Left colon (tissue), 2 donors: ENCODE results near the gene LRRC25. TPM values are rescaled to one million over a fixed set of nuclear protein-coding genes. Genes with fewer than 3 reads are reported as not detected.
"Not testable (repeated sequence)": the region's sequence is repeated elsewhere in the genome, so short reads cannot be mapped to it uniquely, and the experiment has no call there.

Experiments
- ATAC-seq: fragments of 200-7000 bp; cut with Tn5 transposase; one replicate; pipeline ENCODE4 v1.9.1; 2020; ENCODE audit warnings: mild to moderate bottlenecking, moderate library complexity
- DNase-seq, 2 donors: peaks; one replicate each; pipeline ENCODE4 v3.0.0-alpha.2; 2020
- intact Hi-C, 2 donors: fragments of 100-400 bp; cut with DNase I in 1 of 2; cut with micrococcal nuclease in 1 of 2; formaldehyde crosslinking; loops; one replicate each; pipeline versions ENCODE4 v1.11.2 to v1.14.0; 2022; cut with DNase I, micrococcal nuclease
- total RNA-seq, 2 donors: library from RNA; stranded (reverse); fragmentation: NEBNext Ultra II Directional; extraction: Animal tissue kit (Norgen Biotek cat#: 25700); gene quantifications; one replicate each; pipeline ENCODE4 v1.2.1, GENCODE V29; 2021
- donor health status: DM: no; HTN: no; CAD: no.
- donor health status: DM: yes; HTN: yes; CAD: no.

LRRC25 gene
- total RNA-seq, 2 donors from 2014 or later = 0.79 to 5.1 TPM

DNA sequence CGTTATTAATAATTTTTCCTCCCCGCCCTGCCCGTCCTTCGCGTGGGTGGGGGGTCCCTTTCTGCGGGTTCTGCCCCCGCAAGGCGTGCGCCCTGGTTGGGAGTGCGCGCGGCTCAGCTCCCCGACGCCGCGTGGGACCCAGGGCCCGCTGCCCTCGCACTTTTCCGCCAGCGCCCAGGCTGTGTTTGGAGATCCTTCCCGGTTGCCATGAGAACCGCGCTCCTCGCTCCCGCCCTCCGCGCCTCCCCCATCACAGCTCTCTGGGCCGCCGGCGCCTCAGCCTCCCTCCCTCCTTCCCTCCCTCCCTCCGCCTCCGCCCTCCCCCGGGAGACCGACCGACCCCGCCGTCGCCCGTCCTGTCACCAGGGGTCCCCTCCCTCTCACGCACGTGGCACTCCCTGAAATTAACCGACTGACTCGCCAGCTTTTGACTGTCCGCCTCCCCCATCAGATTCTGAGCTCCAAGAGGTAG lies 19.4 kb upstream of the LRRC25 start:
- ATAC-seq (peak; percentile 30), DNase-seq (peak; percentile 84 to 85)
- intact Hi-C loops = loop anchor here in 1 of 2 donors (10.0 kb wide), 1 partner anchor 62 kb away; no protein-coding TSS in a partner anchor

DNA sequence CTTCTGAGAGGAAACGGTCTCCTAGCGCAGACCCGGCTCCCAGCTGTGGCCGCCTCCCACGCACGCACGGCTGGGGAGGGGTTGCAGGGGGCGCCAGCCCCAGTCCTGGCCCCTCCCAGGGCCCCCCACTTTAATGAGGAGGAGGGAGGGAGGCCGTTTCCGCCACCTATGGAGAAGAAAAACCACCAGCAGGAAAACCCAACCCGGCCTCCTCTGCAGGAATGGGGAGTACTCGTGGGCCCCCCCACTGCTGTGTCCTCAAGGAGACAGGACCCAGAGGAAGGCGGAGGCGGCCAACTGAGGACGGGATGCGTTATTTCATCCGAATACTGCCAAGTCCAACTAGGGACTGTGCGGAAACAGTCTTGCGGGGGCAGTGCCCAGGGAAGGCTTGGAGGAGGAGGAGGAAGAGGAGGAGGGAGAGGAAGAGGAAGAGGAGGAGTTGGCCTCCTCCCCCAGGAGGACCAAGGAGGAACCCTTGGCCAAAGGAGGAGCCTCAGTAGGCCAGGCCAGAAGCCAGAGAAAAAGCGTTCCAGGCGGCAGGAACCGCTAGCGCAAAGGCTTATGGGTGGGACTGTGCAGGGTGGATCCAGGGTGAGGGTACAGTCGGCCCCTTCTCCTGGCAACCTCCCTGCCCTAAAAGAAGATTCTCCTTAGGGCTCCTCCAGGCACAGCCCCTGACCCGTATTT lies 17.9 kb upstream of the LRRC25 start:
- DNase-seq = peak; percentile 57 to 73
- intact Hi-C loops = loop anchor here in 1 of 2 donors (10.0 kb wide), 1 partner anchor 61 kb away; no protein-coding TSS in a partner anchor
- no peak for ATAC-seq

DNA sequence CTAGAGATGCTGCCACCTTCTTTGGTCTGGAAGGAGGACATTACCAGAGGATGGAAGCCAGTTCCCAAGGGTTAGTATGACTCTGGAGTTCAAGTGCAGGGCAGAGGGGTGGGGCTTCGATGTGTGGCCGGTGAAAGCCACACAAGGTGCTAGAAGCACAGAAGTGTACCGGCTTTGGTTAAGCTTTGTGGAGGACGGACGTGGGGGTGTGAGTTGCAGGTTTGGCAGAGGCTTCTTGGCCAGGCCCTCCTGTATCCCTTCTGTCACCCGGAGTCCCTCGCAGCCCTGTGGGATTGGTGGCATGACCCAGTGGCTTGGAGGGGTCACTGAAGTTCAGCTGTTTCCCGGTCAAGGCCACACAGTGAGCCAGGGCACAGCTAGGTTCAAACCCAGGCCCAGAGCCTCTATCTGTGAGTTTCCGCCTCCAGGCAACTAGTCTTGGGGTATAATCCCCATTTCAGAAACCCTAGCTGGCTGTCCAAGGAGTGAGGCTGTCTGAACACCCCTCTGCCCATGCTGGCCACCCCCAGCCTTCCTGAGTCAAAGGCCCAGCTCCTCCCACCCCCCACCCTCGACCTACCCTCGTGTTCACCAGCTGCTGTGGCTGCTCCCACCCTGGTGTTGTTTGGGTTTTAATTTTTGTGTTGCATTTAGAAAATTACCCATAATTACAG lies 17.2 kb upstream of the LRRC25 start:
- peak in 1 of 2 donors; percentile 40 for DNase-seq
- no peak for ATAC-seq
- intact Hi-C loops = loop anchor here (5.0 to 10.0 kb wide), 2 partner anchors 60 to 67 kb away; no protein-coding TSS in a partner anchor

DNA sequence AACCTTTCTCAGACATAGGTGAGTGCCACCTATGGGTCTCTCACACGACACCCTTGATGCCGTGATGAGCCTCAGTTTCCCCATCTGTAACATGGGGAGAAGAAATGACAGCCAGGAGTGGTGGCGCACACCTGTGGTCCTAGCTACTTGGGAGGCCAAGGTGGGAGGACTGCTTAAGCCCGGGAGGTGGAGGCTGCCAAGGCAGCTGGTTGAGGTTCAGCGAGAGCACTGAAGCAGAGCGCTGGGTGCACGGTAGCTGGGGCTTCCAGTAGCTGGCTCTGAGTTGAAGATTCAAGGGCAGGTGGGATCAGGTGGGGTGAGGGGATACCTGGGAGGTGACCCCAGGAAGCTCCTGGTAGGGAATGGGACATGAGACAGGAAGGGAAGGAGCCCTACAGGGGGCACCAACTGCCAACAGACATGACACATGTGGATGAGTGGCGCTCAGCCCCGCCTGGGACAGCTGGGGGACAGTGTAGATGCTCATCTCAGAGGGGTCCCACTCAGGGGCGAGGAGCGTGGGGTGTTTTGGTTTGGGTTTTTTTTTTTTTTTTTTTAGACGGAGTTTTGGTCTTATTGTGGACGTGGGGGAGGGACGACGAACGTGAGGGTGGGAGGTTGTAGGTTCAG lies 15.3 kb upstream of the LRRC25 start:
- DNase-seq (peak in 1 of 2 donors; percentile 29), ATAC-seq (no peak)
- intact Hi-C loops = loop anchor here (5.0 to 10.0 kb wide), 2 partner anchors 58 to 65 kb away; no protein-coding TSS in a partner anchor

DNA sequence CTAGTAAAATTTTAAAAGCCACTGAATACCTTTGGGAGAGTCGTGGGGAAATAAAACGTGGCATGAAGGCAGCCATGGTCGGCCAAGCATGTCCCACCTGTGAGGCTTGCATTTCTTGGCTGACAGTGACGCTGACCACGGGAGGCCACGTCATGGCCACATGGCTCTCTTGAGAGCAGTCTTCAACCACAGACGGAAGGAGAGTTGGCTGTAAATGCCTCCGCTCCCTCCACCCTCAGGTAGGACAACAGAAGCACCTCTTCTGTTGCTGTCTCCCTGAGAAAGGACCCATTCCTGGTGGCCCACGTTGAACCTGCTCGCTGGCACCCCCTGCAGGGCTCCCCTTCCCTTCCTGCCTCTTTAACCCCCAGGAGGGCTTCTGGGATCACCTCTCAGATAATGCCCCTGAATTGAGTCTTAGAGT lies 10.6 kb upstream of the LRRC25 start:
- ATAC-seq = peak; percentile 79
- peak; percentile 70 to 82 for DNase-seq
- intact Hi-C loops = no loop called here

DNA sequence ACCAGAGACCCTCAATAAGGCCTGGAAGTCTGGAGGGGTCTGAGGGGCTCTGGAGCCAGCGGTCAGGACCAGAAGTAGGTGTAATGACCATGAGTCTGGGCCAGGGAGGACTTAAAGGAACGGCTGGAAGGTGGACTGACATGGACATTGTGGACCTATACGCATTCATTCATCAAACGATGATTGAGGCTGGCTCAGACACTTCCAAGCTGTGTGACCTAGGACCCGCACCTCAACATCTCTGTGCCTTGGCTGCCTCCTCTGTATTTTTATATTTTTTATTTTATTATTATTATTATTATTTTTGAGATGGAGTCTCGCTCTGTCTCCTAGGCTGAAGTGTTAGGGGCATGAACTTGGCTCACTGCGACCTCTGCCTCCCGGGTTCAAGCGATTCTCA lies 9.3 kb upstream of the LRRC25 start:
- DNase-seq = no peak
- intact Hi-C loops = no loop called here
- ATAC-seq = no peak

DNA sequence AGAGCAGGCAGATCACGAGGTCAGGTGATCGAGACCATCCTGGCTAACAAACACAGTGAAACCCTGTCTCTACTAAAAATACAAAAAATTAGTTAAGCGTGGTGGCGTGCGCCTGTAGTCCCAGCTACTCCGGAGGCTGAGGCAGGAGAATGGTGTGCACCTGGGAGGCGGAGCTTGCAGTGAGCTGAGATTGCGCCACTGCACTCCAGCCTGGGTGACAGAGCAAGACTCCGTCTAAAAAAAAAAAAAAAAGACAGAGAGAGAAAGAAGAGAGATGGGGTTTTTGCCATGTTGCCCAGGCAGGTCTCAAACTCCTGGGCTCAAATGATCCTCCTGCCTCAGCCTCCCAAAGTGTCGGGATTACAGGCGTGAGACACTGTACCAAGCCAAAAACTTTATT lies 8.3 kb upstream of the LRRC25 start:
- DNase-seq, ATAC-seq, intact Hi-C loops: not testable (repeated sequence)

DNA sequence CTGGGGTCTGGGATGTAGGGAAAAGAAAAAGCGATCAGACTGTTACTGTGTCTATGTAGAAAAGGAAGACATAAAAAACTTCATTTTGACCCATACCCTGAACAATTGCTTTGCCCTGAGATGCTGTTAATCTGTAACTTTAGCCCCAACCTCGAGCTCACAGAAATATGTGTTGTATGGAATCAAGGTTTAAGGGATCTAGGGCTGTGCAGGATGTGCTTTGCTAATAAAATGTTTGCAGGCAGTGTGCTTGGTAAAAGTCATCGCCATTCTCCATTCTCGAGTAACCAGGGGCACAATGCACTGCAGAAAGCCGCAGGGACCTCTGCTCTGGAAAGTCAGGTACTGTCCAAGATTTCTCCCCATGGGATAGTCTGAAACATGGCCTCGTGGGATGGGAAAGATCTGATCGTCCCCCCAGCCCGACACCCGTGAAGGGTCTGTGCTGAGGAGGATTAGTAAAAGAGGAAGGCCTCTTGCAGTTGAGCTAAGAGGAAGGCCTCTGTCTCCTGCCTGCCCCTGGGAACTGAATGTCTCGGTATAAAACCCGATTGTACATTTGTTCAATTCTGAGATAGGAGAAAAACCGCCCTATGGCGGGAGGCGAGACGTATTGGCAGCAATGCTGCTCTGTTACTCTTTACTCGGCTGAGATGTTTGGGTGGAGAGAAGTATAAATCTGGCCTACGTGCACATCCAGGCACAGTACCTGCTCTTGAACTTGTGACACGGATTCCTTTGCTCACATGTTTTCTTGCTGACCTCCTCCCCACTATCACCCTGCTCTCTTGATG lies 5.2 kb upstream of the LRRC25 start:
- intact Hi-C loops, DNase-seq: not testable (repeated sequence)
- peak; percentile 22 for ATAC-seq

DNA sequence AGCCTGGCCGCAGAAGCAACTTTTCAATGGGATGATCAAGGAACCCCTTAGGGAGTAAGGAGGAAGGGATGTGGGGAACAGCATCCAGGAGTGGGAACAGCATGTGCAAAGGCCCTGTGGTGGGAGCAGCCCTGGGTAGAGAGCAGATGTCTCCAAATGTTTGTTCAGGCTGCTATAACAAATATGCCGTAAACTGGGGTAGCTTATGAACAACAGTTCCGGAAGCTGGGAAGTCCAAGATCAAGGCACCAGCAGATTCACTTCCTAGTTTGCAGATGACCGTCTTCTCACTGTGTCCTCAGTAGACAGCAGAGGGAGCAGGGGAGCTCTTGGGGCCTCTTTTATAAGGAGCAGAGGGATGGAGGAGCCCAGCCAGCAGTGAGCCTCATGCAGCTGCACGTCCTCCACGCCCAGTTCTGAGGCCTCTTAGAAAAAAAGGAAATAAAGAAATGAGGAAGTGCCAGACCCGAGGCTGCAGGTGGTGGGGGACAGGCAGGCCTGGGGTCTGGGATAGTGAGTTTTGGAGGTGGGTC lies 4.2 kb upstream of the LRRC25 start:
- intact Hi-C loops = no loop called here
- ATAC-seq (peak; percentile 96), DNase-seq (peak; percentile 85 to 91)

DNA sequence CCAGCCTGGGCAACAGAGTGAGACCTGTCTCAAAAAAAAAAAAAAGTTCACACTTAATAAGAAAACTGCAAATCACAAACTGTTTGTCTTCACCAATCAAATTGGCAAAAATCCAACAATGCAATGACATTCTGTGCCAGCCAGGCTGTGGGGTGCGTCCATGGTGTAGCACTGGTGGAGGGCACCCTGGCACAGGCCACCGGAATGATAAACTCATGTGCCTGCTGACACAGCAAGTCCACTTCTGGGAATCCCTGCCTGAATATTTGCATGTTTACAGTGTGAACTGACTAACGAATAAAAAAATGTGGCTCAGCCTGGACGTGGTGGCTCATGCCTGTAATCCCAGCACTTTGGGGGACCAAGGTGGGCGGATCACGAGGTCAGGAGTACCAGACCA lies 1.6 kb upstream of the LRRC25 start:
- ATAC-seq (peak; percentile 25), DNase-seq (peak in 1 of 2 donors; percentile 85)
- intact Hi-C loops = no loop called here

DNA sequence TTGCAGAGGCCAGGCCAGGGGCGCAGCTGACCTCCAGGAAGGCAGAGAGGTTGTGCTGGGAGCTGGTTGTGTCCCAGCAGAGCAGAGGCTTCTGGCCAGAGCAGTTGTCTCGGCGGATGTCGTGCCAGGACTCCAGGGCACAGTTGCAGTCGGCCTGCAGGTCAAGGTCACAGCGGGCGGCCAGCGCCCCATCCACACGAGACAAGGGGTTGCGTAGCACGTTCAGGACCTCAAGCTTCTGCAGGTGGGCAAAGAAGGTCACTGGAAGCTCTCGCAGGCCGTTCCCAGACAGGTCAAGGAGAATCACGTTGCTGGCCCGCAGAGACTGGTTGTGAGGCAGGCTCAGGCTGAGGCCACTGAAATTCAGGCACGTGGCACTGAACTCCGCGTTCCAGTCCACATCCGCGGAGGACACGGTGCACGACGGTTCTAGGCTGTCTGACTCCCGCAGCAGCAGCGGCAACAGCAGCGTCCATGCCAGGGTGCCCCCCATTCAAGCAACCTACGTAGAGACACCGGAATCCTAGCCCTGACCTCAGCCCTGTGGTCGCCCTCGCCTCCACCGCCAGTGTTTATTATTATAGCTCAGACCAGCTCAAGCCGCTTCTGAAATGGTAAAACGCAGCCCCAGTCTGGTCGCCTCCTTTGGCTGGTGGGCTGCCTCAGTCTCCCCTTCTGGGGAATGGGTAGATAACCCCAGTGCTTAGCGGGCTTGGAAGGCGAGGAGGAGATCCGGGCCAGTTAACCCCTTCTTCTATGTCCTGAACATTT lies 766 bp downstream of the LRRC25 start:
- intact Hi-C loops = no loop called here
- ATAC-seq = no peak
- no peak for DNase-seq

DNA sequence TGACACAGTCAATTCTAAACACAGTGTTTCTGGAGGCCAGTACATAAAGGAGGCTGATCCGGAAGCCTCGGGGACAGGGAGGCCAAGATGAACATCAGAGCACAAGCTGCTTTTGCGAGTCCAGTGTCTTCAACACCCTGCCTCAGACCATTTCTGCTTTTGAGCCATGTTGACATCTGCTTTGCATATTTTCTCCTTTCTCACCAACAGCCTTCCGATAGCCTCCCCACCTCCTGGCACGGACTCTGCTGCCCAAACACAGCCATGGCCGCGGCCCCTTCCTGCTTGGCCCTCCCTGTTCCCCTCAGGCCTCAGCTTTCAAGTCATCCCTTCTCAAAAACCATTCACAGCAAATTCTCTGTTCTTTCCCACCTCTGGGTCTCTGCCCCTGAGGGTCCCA lies 3.6 kb downstream of the LRRC25 start:
- DNase-seq = no peak
- no peak for ATAC-seq
- intact Hi-C loops = no loop called here

DNA sequence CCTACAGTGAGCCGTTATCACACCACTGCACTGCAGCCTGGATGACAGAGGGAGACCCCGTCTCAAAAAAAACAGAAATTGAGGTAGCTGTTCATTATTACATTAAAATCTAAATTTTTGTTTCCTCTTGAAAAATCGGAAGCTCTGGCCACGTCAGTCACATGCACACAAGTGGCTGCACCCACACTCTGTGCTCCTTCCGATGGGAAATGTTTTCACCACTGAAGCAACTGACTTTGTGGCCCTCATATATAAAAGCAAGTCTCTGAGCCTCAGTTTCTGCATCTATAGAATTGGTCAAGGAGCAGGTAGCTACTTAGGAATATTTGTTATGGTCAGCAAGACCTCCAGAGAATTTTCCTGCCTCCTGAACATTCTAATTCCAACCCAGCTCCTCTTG lies 4.5 kb downstream of the LRRC25 start:
- ATAC-seq (no peak), DNase-seq (no peak)
- intact Hi-C loops = no loop called here

DNA sequence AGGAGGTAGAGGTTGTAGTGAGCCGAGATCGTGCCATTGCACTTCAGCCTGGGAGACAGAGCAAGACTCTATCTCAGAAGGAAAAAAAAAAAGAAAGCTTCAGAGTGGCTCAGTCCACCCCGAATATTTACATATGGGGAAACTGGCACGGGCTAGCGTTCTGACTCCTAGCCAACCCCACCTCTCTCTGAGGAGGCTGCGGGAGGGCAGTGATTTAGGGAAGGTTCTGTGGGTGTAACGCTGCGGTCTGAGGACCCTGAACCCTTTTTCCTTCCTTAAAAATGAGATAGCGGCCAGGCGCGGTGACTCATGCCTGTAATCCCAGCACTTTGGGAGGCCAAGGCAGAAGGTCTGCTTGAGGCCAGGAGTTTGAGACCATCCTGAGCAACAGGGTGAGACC lies 5.0 kb downstream of the LRRC25 start:
- DNase-seq (peak in 1 of 2 donors; percentile 73), ATAC-seq (peak; percentile 18)
- intact Hi-C loops = no loop called here

DNA sequence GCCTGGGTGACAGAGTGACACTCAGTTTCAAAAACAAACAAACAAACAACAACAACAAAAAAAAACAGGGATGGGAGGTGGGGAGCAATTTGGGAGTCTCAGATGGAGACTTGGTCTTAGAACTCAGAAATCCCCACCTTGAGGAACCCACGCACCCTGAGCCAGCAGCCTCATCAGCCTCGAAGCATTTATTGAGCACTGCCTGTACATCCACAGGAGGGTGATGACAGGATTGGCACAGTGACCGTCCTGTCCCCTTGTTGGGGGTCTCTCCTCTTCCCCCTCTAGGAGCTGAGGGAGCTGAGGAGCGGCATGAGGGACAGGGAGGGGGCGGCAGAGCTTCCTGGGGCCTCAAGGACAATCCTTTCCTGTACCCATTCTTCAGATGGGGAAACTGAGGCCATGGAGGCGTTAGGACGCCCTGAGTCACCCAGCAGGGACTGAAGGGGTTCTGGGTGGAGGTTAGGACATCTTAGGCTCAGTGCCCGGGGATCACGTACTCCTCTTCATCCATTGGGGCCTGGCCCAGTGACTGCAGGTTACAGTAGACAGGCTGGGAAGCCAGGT lies 5.8 kb downstream of the LRRC25 start:
- ATAC-seq (no peak), DNase-seq (no peak)
- intact Hi-C loops = no loop called here

DNA sequence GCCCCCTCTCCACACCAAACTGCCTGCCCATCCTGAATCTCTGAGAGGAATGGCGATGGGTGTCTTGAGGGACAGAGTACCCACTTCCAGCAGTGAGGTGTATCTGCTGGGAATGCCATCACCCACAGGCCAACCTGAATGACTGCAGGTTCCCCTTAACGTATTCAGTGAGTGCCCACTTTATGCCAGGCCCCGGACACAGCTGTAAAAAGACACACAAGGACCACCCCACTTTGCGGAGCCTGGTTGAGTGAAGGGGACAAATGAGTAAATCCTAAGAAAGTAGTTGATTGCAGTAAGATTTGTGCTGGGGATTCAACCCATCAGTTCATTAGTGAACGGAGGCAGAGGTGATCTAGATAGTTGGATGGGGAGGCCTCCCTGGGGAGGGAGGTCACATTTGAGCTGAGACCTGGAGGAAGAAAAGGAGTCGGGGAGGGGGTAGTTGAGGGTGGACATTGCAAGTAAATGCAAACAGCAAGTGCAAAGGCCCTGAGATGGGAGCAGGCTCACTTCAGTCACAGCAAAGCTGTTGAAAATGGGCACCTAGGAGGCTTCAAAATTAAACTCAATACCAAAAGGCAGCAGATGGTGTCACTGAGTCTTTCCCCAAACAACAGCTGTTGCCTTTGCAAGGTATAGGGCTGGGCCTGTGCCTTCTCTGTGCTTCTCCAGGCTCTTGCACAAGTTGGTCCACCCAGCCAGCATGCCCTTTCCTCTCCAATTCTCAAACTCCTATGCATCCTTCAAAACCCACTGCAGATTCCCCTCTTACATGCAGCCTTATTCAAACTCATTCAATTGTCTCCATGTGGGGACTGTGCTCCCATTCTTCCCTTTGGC lies 7.1 kb downstream of the LRRC25 start:
- intact Hi-C loops = no loop called here
- no peak for ATAC-seq
- no peak for DNase-seq

DNA sequence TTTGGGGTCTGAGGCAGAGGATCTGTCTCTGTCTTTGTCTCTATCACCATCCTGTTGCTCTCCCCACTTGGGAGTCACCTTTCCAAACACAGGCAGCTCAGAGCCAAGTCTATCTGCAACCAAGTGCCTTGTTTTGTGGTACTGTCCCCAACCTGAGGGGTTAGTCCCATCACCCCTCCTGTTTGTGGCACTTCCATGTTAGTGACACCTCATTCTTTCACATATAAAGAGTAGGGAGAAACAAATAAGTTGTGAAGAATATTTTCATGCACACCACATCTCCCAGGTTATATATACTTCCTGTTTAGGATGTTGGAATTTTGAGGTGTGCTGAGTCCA lies 7.7 kb downstream of the LRRC25 start:
- no peak for DNase-seq
- intact Hi-C loops = no loop called here
- ATAC-seq = no peak
